ENCODE results near the gene UCKL1. TPM values are rescaled to one million over a fixed set of nuclear protein-coding genes. Genes with fewer than 3 reads are reported as not detected.
"Not testable (repeated sequence)": the region's sequence is repeated elsewhere in the genome, so short reads cannot be mapped to it uniquely, and the experiment has no call there.

Gene UCKL1
- total RNA-seq, 1 donor from 2014 or later = 28.9 TPM

DNA sequence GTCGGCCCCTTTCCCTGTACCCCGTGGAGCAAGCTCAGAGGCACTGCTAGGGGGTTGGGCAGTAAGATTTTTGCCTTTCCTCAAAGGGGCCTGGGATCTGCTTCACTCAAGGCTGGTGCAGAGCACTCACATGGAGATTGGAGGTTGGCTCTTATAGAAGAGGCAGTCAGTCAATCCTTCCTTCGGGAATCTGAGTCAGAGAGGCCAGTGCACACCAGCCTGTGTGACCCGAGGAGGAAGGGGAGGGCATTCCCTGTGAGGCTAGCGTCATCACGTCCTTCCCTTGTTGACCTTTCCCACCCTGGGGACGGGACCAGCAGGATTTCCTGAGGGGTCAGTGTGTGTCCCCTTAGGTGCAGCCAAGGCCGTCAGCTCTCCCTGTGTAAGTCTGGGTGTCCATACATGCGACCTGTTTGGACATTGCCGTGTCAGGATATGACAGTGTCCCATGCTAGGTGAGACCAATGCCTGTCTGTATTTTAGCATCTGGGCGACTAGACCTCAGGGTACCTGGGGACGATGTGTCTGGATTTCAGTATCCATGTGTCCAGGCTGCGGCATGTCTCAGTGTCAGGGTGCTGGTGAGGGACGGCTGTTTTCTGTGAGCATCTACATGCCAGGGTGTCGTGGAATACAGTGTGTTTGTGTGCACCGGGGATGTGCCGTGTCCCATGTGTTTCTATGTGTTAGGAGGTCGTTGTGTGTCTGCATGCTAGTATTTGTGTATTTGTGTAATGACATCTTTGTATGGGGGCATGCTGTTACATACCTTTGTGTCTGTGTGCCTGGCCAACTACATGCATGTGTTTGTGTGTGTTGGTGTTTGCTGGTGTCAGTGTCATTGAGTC lies 16.3 kb upstream of the UCKL1 start:
- no peak for DNase-seq (ENCODE audit: low read depth, low spot score)

DNA sequence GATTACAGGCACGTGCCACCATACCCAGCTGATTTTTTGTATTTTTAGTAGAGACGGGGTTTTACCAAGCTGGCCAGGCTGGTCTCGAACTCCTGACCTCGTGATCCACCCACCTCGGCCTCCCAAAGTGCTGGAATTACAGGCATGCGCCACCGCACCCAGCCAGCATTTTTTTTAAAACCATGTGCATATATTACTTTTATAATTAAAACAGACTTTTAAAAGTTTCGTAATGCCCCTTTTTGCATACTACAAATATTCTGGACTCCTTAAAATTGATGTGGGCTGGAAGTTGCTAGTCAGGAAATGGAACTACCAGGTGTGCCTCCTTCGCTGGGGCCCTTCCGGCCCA lies 15.7 kb upstream of the UCKL1 start:
- not testable (repeated sequence) for DNase-seq (ENCODE audit: low read depth, low spot score)

DNA sequence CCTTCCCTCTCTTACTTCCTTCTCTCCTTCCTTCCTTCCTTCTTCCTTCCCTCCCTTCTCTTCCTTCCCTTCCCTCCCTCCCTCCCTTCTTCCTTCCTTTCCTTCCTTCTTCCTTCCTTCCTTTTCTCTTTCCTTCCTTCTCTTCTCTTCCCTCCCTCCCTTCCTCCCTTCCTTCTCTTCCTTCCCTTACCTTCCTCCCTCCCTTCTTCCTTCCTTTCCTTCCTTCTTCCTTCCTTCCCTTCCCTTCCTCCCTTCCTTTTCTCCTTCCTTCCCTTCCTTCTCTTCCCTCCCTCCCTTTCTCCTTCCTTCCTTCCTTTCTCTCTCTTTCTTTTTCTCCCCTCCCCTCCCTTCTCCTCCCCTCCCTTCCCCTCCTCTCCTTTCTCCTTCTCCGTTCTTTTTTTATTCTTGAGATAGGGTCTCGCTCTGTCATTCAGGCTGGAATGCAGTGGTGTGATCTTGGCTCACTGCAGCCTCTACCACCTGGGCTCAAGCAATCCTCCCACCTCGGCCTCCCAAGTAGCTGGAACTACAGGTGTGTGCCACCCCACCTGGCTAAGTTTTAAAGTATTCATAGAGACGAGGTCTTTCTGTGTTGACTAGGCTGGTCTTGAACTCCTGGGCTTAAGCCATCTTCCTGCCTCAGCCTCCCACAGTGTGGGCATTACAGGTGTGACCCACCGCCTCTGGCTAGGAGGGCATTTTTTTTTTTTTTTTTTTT lies 14.7 kb upstream of the UCKL1 start:
- DNase-seq (ENCODE audit: low read depth, low spot score) = no peak

DNA sequence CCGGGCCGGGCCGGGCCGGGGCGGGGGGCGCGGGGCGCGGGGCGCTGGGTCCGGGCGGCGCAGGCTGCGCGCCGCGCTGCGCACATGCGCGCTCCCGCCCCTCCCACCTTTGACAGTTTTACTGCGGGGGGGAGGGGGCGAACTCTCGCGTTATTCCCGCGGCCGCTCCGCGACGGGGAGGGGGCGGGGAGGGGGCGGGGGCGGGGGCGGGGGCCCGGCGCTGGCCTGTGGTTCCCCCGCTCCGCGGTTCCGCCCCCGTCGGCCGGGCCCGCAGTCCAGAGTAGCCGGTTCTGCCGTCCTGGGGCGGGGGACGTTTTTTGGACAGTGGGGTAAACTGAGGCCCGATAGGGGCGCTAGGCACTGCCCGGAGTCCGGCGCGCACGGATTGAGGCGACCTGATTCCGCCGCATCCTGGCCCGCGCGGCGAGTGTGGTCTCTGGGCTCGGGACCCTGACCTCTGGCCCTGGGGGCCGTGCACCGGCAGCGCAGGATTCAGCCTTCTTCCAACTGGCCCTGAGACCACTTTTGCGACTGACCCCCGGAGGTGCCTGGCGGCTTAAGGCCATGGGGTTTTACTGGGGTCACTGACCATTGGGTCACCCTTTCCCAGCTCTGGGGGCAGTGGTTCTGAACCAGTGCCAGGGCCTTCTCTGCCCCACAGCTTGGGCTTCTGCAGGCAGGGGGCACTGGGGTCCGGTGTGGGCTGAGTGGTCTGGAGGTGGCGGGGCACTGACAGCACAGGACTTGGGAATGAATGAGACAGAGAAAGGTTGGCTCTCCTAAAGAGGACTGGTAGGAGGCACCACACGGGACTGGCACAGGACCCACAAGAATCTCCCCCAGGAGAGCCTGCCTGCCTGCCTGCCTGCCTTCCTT lies 13.9 kb upstream of the UCKL1 start, which contains the start of gene ZNF512B:
Gene ZNF512B, minus strand, starts transcription at position 93 of the 876 bp plus-strand sequence. CDS start 1,980 bp downstream, outside the sequence.
- no peak for DNase-seq (ENCODE audit: low read depth, low spot score)

DNA sequence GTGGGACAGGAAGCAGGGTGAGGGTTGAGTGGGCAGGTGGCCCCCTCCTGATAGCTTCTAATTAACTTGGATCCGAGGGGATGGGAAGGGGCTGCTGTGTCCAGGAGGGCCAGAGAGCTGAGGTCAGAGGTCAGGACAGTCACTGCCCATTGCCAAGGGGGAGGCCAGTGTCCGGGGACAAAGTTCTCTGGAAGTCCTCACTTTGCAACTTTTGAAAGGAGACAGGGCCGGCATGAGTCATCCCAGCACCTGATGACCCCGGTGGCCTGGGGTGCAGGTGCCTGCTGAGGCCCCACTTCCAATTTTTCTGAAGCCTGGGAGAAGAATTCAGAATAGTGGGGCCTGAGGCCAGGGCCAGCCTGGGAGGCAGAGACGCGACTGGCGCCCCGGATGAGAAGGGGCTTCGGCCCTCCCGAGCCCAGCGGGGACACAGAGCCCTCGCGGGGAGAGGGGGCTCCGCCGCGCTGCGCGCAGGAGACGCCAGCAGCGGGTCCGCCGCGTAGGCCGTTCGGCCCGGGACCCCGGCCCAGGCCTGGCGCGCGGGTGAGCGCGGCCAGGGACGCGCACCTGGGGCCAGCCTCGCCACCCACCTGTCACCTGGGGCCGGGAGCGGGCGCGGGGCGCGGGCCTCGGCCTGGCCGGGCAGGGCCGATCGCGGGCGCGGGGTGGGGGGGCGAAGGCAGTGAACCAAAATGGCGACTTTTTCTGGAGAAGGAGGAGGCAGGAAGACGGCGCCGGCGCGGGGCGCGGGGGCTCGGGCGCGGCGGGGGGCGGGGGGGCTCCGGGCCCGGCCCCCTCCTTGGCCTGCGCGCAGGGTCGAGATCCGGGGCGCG lies 12.9 kb upstream of the UCKL1 start:
- no peak for DNase-seq (ENCODE audit: low read depth, low spot score)

DNA sequence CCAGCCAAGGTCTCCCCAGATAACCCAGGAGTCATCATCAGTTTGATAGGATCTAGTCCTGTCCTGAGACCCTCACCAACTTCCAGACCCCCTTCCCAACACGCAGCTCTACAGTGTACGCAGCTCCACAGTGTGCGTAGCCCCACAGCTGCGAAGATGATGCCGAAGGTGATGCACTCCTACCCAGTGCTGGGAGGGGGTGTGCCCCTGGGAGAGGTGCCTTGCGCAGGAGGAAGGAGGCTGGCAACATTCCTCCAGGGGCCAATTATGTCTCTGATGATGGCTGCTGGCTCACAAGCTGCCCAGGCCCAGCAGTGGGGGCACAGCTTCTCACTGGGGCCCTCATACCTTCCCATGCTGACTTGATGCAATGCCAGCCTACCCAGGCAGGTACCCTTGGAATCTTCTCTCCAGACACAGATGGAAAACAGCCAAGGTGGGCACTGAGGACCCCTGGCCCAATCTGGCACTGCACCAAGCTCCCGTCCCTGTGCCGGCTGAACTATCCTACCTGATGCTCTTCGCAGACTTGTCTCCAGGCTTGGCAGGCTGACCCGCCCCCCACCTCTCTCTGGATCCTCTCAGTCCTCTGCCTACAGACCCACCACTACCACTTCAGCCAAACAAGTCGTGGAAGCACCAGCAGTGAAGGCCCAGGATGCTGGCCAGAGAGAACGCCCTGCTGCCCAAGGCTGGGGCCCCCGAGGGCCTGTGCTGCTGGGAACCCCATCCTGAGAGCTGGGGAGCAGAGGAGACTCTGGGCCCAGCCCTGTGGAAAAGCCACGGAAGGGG lies 12.1 kb upstream of the UCKL1 start:
- no peak for DNase-seq (ENCODE audit: low read depth, low spot score)

DNA sequence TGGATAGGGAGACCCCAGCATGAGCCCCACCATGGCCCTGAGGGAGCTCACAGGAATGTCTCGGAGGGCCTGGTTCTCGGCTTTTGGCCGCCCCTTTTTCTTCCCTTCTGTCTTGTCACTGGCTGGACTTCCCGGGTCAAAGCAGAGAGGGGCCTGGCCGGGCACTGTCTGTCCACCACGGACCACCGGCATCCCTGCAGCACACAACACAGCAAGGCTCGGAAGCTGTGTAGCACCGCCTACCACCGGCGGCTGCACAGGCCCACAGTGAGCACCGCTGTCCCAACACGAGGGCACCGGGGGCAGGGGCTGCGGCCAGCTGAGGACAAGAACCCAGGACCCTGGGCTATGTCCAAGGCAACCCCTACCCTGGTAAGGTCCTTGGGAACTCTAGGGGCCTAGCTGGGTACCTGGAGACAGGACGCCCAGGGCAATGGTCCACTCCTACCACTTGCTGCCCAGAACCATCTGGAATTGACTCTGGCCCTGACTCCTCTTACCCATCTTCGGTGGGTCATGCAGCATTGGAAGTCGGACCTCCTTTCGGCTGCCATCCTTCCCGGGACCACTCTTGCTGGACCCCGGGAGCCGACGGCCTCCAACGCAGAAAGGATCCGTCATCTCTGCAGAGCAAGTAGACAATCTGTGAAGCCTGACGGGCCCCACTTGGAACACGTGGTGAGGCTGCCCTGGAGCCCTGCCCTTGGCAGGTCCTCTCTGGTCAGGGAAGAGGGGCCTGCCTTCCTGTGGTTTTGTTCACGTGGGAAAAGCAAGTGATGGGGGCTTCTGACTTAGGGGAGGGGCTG lies 11.3 kb upstream of the UCKL1 start:
- DNase-seq (ENCODE audit: low read depth, low spot score) = no peak

DNA sequence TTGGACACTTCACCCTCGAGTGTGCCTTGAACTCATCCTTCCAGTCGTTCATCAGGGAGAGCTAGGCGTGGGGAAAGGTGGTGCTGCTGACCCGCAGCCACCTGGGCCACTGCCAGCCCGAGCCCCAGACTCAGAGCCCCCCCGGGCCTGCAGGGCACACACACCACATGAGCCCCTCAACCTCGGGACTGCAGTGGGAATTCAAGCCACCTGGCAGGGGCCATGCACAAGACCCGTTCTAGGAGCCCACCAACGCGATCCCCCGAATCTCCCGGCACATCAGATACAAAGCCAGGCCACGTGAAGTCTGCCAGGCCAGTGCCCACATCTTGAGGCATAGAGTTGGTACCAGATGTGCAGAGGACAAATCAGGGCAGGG lies 10.7 kb upstream of the UCKL1 start:
- DNase-seq (ENCODE audit: low read depth, low spot score) = no peak

DNA sequence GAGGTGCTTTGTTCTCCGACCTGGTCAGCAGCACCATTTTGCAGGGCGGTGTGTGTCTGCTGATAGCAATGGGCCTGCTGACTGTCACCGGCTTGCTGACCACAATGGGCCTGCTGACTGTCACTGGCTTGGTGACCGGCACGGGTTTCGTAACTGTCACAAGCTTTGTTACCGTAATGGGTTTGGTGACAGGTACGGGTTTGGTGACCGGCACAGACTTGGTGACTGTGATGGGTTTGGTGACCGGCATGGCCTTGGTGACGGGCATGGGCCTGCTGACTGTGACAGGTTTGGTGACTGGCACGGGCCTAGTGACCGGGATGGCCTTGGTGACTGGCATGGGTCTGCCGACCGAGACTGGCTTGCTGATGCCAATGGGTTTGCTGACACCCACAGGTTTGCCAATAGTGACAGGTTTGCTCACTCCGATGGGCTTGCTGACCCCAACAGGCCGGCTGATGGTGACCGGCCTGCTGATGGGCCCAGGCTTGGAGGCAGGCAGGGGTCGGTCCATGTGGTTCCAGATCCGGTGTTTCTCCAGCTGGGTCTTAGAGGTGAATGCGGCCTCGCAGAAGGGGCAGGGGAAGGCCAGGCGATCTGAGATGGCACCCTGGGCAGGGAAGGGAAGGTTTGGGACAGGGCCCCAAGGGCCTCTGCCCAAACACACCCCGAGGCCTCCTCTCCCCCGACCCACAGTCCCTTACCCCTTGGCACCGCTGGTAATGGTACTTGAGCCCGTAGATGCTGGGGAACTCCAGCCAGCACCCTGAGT lies 10.1 kb upstream of the UCKL1 start:
- DNase-seq (ENCODE audit: low read depth, low spot score) = no peak

DNA sequence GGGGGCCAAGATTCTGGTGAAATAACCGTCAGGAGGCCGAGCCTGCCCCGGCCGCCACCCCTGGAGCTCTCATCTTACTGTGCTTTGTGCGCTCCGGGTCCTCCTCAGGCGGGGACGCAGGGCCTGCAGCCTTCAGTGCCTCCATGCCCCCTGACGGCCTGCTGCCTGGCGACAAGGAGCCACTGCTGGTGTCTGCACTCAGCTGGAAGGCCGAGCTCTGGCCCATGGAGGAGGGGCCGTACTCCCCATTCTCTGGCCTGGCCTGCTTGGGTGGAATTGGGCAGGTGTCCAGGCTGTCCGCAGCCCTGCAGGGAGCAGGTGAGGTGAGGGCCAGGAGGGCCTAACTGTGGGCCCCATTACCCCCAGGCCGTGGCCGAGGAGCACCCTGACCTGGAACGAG lies 8.2 kb upstream of the UCKL1 start:
- no peak for DNase-seq (ENCODE audit: low read depth, low spot score)

DNA sequence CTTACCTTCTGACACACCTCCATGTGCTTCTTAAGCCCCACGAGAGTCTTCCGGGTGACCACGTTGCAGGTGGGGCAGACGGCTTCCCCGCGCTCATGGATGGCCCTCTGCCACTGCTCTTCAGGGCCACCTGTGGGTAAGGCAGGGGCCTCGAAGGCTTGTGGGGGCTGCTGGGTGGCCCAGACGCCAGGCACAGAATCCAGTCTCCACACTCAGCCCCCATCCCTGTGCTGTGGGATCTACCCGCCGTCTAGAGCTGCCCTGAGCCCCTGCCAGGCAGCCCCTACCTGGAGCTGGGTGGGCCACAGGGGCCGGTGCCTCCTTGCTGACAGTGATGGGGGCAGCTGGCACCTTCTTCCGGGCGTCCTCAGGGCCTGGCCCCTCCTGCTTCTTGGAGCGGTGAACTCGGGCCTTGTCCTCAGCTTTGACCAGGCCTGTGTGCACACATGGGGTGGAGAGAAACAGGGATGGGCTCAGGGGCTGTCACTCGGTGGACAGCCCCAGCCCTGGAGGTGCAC lies 7.6 kb upstream of the UCKL1 start:
- no peak for DNase-seq (ENCODE audit: low read depth, low spot score)

DNA sequence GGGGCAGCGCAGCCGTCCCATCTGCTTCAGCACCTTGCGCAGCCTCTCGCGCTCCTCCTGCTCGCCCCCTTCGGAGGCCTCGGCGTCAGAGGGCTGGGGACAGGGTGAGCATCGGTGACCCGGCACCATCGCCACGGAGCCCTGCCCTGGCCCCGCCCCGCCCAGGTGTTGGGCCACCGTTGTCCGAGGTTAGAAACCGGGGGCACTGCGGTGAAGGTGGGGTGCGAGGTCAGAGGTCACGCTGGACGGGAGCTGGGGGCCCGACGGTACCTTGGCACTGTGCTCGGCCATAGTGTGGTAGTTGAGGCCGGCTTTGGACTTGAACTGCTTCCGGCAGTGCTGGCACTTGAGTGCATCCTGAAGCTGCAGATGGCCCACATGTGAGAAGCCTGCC lies 7.1 kb upstream of the UCKL1 start:
- DNase-seq (ENCODE audit: low read depth, low spot score) = no peak

DNA sequence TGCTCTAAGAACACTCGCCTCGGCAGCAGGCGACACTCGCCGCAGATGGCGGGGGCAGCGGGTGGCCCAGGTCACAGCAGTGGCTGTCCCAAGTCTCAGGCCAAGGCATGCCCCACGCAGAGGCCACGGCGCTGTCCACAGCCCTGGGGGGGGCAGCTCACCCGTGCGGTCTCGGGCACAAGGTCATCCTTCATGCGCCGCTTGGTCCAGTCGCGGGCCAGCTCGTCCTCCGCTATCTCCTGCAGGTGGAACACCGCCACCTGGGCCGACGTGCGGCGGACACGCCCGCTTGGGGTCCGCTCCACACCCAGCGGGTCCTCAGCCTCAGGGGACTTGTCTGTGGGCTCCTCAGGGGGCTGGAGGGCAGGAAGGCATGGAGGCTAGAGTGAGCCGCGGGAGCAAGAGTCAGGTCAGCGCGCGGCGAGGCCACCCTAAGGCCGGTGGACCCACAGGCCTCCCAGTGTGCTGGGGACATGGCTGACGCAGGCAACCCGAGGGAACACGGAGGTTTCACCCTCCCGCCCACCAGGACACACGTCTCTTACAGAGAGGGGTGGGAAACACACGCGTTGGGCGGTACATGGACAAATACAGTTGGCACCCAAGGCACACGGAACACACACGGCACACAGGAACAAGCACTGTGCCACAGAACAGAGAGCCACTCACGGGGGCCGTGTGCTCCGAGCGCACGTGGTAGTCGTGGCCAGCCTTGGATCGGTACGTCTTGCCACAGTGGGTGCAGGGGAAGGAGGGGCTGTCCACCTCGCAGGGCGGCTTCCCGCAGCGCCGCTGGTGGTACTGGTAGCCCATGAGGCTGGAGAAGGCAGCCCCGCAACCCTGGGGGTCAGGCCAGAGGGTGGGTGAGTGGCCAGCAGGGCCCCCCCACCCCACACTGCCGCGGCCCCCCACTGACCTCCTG lies 6.5 kb upstream of the UCKL1 start:
- DNase-seq (ENCODE audit: low read depth, low spot score) = no peak

DNA sequence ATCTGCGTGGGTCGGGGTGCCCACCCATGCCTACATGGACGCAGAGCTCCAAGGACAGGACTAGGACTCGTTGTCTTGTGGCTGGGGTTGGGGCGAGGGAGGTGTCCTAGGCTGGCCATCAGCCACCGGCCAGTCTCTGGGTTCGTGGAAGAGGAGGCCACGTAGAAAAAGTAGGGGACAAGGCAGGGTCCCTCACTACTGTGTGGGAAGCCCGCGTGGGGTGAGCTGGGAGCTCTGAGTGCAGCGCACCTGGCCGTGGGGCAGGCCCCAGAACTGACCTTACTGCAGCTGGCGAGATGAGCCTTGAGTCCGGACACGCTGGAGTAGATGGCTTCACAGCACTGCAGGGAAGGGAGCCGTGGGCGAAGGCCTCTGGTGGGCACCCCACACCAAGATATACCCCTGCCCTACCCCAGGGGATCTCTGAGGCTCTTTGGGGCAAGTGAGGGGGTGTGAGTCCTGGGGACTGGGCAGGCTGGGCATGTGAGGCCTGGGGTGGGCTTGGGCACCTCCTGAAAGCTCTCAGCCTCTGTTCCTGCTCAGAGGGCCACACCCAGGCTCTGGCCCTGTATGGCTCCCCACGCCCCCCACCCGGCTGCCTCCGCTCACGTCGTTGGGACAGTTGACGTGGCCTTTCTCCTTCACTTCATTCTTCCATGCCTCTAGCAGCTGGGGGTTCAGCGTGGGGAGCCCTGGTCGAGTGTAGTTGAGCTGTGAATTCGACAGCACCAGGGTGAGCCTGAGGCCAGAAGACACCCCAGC lies 5.6 kb upstream of the UCKL1 start:
- DNase-seq (ENCODE audit: low read depth, low spot score) = no peak

DNA sequence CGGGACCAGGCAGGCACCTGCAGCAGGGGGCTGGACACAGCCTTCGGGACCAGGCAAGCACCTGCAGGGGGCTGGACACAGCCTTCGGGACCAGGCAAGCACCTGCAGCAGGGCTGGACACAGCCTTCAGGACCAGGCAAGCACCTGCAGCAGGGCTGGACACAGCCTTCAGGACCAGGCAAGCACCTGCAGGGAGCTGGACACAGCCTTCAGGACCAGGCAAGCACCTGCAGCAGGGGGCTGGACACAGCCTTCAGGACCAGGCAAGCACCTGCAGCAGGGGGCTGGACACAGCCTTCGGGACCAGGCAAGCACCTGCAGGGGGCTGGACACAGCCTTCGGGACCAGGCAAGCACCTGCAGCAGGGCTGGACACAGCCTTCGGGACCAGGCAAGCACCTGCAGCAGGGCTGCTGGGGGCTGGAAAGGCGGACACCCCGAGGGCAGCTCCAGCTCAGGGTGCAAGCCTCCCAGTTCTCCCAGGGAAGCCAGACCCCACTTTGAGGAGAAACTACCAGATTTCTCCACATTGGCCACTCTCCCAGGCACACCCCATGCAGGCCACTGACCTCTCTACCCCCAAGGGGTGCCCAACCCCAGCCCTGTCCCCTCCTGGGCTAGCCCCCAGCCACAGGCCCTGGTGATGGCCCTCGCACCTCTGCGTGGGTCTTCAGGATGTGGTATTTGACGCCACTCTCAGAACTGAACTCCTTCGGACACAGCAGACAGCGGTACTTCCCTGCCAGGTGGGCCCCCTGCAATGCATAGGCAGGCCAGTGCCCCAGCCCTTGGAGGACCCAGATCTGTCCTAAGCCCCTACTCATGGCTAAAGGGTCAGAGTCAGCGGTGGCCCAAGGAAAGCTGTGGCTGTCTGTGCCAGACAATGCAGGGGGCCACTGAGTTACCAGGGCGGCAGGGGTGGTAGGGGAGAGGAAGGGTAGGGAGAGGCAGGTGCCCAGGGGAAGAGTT lies 4.7 kb upstream of the UCKL1 start:
- DNase-seq (ENCODE audit: low read depth, low spot score) = not testable (repeated sequence)
